Keratinocyte (primary cell): ENCODE measurements around the gene PANX2. TPM values are rescaled to one million over a fixed set of nuclear protein-coding genes. Genes with fewer than 3 reads are reported as not detected.

Experiments
- DNase-seq: peaks from one replicate; pipeline ENCODE4 v3.0.0-alpha.2; 2011; ENCODE audit warnings: low read depth, missing footprints, low spot score
- FAIRE-seq: peaks from 2 replicates; lab custom pipeline; 2011; peaks lifted over from hg19 to GRCh38; lab: Jason Lieb, UNC
- H2AFZ ChIP-seq: 2 replicates; pipeline ENCODE4 v1.6.0; 2012; ENCODE audit warnings: low read length, control low read depth, inconsistent platforms; ENCODE audit not compliant: control insufficient read depth
- H3K27ac ChIP-seq: 2 replicates; pipeline ENCODE4 v1.5.1; 2011; ENCODE audit warnings: low read length; ENCODE audit not compliant: control insufficient read depth, insufficient read depth
- H3K27me3 ChIP-seq: 3 replicates; pipeline ENCODE4 v1.6.0; 2011; ENCODE audit warnings: low read length; ENCODE audit not compliant: control insufficient read depth, insufficient read depth; ENCODE audit errors: extremely low read depth
- H3K36me3 ChIP-seq, 2 experiments: 2 replicates in 1 of 2; 3 replicates in 1 of 2; pipeline ENCODE4 v1.5.1; 2011; ENCODE audit warnings: low read length in 2 of 2, mild to moderate bottlenecking in 1 of 2; ENCODE audit not compliant: control insufficient read depth in 2 of 2, insufficient read depth in 2 of 2; ENCODE audit errors: extremely low read depth in 1 of 2
- H3K4me1 ChIP-seq: 3 replicates; pipeline ENCODE4 v1.5.1; 2011; ENCODE audit warnings: low read length; ENCODE audit not compliant: control insufficient read depth, insufficient read depth; ENCODE audit errors: extremely low read depth
- H3K4me2 ChIP-seq: 3 replicates; pipeline ENCODE4 v1.6.0; 2011; ENCODE audit warnings: low read depth, low read length; ENCODE audit not compliant: control insufficient read depth, insufficient read depth; ENCODE audit errors: extremely low read depth
- H3K4me3 ChIP-seq, 3 experiments: fragments of 200-600 bp in 1 of 3; sonication (generic) in 1 of 3; 2 replicates in 2 of 3; 3 replicates in 1 of 3; pipeline ENCODE4 v1.5.1; 2011 to 2016; ENCODE audit warnings: low read length in 3 of 3, mild to moderate bottlenecking in 3 of 3, control low read depth in 2 of 3, inconsistent platforms in 1 of 3, low read depth in 1 of 3, mixed read lengths in 1 of 3, mixed run types in 1 of 3, moderate library complexity in 1 of 3; ENCODE audit not compliant: control insufficient read depth in 2 of 3, insufficient read depth in 2 of 3; ENCODE audit errors: extremely low read depth in 1 of 3
- H3K79me2 ChIP-seq: 2 replicates; pipeline ENCODE4 v1.6.0; 2012; ENCODE audit warnings: low read length; ENCODE audit not compliant: control insufficient read depth, insufficient read depth
- H3K9ac ChIP-seq: 3 replicates; pipeline ENCODE4 v1.6.0; 2011; ENCODE audit warnings: low read length; ENCODE audit not compliant: control insufficient read depth, insufficient read depth; ENCODE audit errors: extremely low read depth
- H3K9me1 ChIP-seq: 3 replicates; pipeline ENCODE4 v1.6.0; 2011; ENCODE audit warnings: low read length; ENCODE audit not compliant: control insufficient read depth, insufficient read depth; ENCODE audit errors: extremely low read depth
- H3K9me3 ChIP-seq: 2 replicates; pipeline ENCODE4 v1.5.1; 2012; ENCODE audit warnings: low read depth, low read length; ENCODE audit not compliant: control insufficient read depth
- H4K20me1 ChIP-seq: 3 replicates; pipeline ENCODE4 v1.6.0; 2011; ENCODE audit warnings: low read length; ENCODE audit not compliant: control insufficient read depth, insufficient read depth; ENCODE audit errors: extremely low read depth
- CTCF ChIP-seq, 3 experiments: IDR thresholded peaks in 1 of 3; conservative IDR thresholded peaks in 1 of 3; optimal IDR thresholded peaks in 1 of 3; 2 replicates in 2 of 3; 3 replicates in 1 of 3; pipeline versions ENCODE3 to v1.5.1; 2011; ENCODE audit warnings: low read length in 3 of 3, mild to moderate bottlenecking in 3 of 3, moderate library complexity in 2 of 3, control low read depth in 1 of 3, inconsistent platforms in 1 of 3; ENCODE audit not compliant: insufficient read depth in 2 of 3; ENCODE audit errors: extremely low read depth in 1 of 3
- EZH2 ChIP-seq: IDR thresholded peaks from one replicate; pipeline ENCODE4 v1.6.1; 2012; ENCODE audit warnings: inconsistent platforms, mild to moderate bottlenecking, low read length, moderate library complexity
- dilution Hi-C: fragments of 300-500 bp; cut with MboI; formaldehyde crosslinking; loops from one replicate; pipeline ENCODE4 v1.7.0; 2020; ENCODE audit warnings: low sequenced_read_pairs; ENCODE audit not compliant: extremely low pct_ligation_motif_present
- polyA plus RNA-seq, 5 experiments: library from polyadenylated mRNA; depleted of rRNA in 3 of 5; stranded (reverse) in 3 of 5; stranded (forward) in 1 of 5; unstranded in 1 of 5; fragments of >200 nt; gene quantifications; 1 replicate in 1 of 5; 2 replicates in 3 of 5; 3 replicates in 1 of 5; pipeline versions ENCODE4 v1.2.1 to v1.2.3, GENCODE V29; 2011 to 2012; ENCODE audit warnings: missing spikeins in 2 of 5, low read depth in 1 of 5, low replicate concordance in 1 of 5

Gene PANX2
- polyA plus RNA-seq, 1 donor (not counting 4 experiments of a cell fraction or from before 2014, with no cell fraction given): 0.22 TPM

- no peak overlapping the region for H2AFZ ChIP-seq
- H3K36me3 ChIP-seq: peaks cover 16 to 44% of the 10 kb centered on the region in 2 experiments
- H3K9me3 ChIP-seq: no peaks in the 10 kb centered on the region
- no peak overlapping the region for H3K4me3 ChIP-seq
- dilution Hi-C loops: no loop called here
- no peak overlapping the region for H3K4me2 ChIP-seq
- TF ChIP-seq CTCF (optimal IDR thresholded peaks at IDR 0.05 in 1 of 3, IDR thresholded peaks at IDR 0.05 in 1 of 3, conservative IDR thresholded peaks at IDR 0.05 in 1 of 3; ENCODE audit: extremely low read depth in 1 of 3, insufficient read depth in 2 of 3, low read length in 3 of 3): no peak
- no peak for TF ChIP-seq EZH2
- peaks cover 30% of the 10 kb centered on the region for H3K79me2 ChIP-seq
- H3K9ac ChIP-seq: no peak overlapping the region
- peaks cover 10% of the 10 kb centered on the region for H4K20me1 ChIP-seq
- FAIRE-seq: no peak
- H3K27me3 ChIP-seq: no peaks in the 10 kb centered on the region
- H3K9me1 ChIP-seq: peaks cover 2% of the 10 kb centered on the region
- H3K27ac ChIP-seq: no peak overlapping the region
- no peak for DNase-seq
- H3K4me1 ChIP-seq: peaks cover 6% of the 10 kb centered on the region
These were observed 42.7 kb downstream of the PANX2 start for GRCh38 chr22:50213263-50213662.

GRCh38 chr22:50215297-50216054 lies 44.9 kb downstream of the PANX2 start:
- Histone ChIP-seq H3K36me3 (peaks cover 26 to 47% of the 10 kb centered on the region in 2 experiments), H3K79me2 (peaks cover 29% of the 10 kb centered on the region), H3K9me1 (peaks cover 2% of the 10 kb centered on the region), H3K27ac (no peak overlapping the region), H3K27me3 (no peaks in the 10 kb centered on the region), H2AFZ (no peak overlapping the region), H3K4me3 (no peak overlapping the region), H3K9ac (no peak overlapping the region), H3K4me2 (no peak overlapping the region), H3K4me1 (peaks cover 6% of the 10 kb centered on the region), H3K9me3 (no peaks in the 10 kb centered on the region), H4K20me1 (no peaks in the 10 kb centered on the region)
- DNase-seq: no peak
- TF ChIP-seq EZH2 (no peak), CTCF (optimal IDR thresholded peaks at IDR 0.05 in 1 of 3, IDR thresholded peaks at IDR 0.05 in 1 of 3, conservative IDR thresholded peaks at IDR 0.05 in 1 of 3; ENCODE audit: extremely low read depth in 1 of 3, insufficient read depth in 2 of 3, low read length in 3 of 3) (no peak)
- FAIRE-seq: no peak
- dilution Hi-C loops: no loop called here
